Activated CD8-positive, alpha-beta memory T cell treated with anti-CD3 and anti-CD28 coated beads for 1 hour (primary cell): ENCODE measurements around the gene IRAK4.

Experiments used
- DNase-seq, 2 donors: peaks; one replicate each; pipeline ENCODE4 v3.0.0-alpha.2; 2020; ENCODE audit warnings: low read depth in 1 of 2; ENCODE audit errors: extremely low read depth in 1 of 2

IRAK4 gene

DNA sequence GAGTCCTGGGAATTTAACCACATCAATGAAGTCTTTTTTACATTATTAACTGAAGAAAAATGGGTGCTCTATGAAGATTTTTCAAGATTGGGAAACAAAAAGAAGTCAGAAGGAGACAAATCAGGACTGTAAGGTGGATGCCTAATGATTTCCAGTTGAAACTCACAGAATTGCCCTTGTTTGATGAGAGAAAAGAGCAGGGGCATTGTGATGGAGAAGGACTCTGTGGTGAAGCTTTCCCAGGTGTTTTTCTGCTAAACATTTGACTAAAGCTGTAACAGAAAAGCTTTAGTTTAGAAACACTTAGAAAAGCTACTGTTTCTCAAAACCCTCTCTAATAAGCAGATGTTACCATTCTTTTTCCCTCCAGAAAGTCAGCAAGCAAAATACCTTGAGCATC, 5.8 kb downstream of the IRAK4 start:
- DNase-seq = no peak

DNA sequence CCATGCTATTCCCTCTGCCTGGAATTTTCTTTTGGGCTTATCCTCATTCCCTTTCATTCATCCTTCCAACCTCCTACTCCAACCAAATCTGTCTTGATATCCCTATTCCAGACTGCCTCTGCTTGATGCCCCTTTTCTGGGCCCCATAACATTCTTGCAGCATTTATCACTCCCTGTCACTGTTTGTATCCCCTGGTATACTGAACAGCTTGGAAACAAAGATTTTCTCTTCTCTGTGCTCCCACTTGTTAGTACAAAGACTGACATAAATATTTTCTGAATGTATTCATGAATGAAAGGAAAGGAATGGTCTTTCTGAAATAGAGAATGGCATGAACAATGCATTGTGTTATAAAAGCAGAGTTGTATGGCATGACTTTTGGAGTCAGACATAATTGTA, 7.5 kb downstream of the IRAK4 start:
- DNase-seq = no peak

DNA sequence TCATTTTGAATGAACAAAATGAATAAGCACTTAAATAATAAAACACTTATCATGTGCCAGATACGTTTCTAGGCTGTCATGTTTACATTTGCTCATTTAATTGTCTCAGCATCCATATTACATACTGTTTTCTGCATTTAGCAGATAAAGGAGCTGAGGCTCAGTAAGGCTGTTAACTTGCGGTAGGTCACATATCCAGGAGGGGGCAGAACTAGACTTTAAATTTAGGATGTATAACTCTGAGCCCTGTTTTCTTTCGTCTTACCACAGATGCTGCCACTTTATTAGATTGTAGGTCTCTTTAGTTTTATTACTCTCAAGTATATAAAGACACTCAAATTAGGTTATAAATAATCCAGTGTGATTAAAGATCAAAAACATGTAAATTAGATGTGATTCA, 17.7 kb downstream of the IRAK4 start:
- DNase-seq = no peak

DNA sequence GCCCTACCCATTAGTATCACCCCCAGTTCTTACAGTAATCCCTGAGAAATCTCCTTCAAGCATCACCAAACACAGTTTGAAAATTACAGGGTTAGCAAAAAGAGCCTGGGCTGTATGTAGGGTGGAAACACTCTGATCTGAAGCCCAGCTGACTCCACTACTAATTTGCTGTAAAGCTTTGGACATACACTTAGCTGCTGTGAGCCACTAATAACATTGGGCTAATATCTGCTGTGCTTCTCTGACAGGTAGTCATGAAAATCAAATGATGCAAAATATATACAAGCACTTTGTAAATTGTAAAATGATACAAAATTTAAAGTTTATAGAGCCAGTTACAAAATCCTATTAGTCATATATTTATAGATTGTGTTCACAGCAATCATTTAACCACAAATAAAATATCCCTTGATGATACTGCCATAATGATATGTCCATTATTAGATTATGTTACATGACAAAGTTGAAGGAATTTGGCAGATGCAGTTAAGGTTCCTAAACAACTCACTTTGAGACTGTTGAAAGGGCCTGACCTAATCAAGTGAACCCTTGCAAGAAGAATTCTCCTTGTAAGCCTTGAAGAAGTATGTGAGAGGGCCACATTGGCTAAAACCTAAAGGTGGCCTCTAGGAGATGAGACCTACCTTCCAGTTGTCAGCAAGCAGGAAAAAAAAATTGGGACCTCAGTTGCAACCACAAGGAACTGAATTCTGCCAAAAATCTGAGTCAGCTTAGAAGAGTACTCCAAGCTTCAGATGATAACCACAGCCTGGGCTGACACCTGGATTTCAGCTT, 28.3 kb downstream of the IRAK4 start:
- DNase-seq = no peak

DNA sequence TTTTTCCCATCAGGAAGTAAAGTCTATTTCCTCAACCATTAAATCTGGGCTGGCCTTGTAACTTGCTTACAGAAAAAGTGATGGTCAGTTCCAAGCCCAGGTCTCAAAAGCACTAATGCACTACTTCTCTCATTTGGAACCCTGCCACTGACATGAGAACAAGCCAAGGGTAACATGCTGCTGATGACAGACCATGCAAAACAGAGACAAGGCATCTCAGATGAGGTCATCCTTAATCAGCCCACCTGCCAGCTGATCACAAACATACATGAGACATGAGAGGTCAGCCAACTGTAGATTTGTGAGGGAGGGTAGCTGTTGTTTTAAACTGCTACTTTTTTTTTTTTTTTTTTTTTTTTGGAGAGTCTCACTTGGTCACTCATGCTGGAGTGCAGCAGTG, 31.2 kb downstream of the IRAK4 start:
- DNase-seq = no peak

DNA sequence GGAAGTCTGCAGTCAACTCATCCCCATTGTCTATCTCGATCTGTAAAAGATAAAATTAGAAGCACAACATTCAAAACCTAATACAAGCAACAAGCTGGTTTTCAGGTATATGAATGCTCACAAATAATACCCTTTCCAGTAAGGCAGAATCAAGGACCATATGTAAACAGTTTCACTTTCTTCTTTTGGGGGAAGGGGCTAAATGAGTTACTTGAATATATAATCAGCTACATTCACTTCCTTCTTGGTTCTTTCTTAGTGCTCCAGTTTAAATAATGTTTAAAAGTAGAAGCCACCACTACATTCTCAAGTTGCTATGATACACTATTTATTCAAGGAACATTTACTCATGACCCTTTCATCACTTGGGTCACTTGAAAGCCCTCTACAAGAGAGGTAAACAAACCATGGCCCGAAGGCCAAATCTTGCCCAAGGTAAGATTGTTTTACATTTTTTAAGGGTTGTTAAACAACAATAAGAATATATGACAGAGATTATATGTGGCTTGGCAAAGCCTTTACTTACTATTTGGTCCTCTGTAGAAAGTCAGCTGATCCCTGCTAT, 37.0 kb downstream of the IRAK4 start:
- no peak for DNase-seq

DNA sequence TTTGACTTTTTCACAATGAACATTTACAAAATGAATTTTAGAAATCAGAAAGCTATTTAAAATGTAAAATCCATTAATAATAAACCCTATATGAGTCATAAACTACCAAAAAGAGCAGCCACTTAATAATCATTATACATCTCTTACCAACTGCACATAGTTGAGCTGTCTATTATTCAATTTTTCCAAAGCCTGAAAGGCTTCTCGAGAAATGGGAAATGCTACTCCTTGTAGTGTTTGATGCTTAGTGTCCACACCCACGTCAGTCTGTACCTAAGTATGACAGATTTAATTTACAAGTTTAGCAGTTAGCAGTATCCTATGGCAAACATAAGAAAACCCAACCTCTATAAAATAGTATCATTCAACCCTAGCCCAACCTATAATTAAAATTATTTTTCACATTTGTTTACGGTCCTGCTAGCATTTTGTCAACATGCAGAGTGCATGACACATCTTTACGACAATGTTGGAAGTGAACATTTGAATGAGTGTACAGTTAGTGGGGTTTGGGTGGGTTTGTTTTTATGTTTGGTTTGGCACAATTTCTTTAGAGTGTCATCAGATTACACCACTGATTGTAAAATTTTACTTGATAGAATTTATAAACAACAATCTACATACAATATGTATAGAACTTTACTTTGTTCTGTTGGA, 38.9 kb downstream of the IRAK4 start:
- no peak for DNase-seq

DNA sequence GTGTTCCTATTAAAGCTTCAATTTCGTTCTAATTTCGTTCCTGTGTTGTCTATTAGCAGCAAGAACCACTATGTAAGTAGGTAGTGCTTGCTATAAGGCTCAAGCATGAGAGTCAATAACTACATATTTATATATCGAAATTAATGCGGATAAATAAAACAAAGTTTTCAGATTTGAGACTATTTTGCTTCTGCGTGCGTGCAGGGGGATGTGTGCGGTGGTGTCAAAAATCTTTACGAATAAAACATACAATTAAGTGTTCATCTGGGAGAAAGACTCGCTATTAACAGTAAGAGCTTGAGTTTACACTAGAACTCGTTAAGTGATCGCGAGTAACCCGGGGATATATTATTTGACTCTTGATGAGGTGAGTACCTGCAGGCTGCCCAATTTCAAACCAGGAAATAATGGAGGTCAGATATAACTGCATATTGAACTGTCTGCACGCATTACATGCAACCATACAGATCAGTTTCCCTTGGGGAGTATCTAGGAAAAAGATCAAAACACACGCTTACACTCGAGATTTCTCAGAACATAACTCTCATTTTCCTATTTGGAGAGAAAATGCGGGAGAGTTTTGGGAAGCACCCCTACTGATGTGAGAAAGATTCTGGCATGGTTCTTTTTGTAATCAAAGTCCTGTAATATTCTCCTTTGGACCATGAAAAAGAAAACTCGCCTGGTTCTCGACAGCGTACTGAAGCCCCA, 46.6 kb downstream of the IRAK4 start:
- DNase-seq = no peak

DNA sequence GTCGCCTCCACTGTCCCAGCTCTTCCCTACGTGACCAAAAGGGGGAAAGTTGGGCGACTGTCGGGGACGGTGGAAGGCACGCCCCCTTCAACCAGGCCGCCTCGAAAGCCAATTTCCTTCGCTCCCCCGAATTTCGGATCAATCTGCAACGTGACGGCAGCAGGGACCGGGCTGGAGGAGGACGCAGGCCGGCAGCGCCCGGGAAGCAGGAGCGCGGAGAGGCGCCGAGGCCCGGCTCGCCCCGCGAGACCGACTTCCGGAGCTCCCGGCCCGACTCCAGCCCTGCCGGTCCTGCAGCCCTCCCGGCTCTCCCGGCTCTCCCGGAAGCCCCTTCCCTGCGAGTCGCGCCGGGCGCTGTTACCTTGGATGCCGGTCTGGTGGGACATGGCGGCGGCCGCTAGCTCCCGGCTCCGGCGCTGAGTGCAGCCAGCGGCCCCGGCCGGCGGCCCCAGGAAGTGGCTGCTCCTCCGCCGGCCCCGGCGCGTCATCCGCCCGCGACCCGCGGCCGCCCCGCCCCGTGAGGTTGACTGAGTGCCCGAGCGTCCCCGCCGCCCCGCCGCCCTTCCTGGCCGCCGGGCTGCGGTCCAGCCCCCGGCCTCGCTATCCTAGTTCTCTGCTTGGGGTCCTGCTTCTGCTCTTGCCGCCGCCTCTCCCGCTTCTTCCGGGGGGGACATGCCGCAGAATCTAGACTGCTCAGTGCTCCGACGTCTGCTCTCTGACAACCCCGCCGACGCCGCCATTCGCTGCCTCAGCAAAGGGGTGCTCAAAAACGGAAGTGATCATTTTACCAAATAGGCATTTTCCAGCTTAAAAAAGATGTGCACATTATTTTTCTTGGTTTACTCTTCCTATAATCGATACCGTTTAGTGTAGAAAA, 47.3 kb downstream of the IRAK4 start, which contains the start of gene TWF1:
Gene TWF1, minus strand, starts transcription at position 458 of the 877 bp plus-strand sequence. Its CDS starts 72 bp downstream, at position 386.
- DNase-seq = peak; percentile 42 to 81

DNA sequence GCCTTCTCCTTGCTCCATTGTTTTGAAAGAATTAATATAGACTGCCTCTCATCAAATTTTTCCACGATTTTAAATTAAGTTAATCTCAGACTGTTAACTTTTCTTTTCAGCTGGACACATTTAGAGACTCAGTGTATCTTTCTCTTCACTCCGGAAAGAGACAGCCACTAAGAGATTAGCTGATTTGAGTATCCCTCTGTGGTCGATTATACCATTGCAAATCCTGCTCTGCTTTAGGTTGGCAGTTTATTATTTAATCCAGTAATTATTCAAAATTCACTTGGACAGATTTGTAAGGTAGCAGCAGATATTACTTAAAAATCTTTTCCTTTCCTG, 48.0 kb downstream of the IRAK4 start:
- DNase-seq = no peak

DNA sequence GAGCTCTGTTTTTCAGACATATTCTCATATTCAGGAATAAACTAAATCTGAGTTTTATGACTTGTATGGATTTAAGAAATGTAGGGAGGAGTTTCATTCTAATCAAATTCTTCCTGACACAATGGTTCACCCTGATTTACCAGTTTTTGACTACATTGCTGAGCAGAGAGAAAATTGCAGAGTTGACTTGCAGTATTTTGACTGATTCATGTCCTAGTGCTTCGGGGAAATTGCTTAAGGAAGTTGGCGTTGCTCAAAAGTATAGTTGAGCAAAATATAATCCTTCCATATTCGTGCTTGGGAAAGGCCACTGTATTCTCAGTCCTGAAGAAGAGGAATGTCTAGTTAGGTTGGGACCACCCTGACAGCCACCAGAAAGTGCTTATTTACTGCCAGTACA, 48.6 kb downstream of the IRAK4 start:
- no peak for DNase-seq

DNA sequence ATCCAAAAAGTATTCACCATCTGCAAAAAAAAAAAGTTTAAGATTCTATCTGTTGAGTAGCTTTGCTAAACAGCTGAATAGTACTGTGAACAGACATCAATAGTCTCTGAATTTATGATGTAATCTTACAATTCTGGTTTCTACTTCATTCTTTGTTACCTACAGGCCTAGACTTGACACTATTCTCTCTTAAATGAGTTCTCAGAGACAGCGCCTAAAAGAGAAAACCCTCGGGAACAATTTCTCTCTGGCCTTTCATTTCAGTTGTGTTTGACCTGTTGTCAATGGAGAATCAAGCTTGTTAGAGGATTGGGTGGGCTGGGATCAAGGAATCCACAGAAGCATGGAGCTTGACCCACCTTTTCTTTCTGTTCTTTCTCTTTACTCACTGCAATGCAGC, 53.3 kb downstream of the IRAK4 start:
- no peak for DNase-seq

DNA sequence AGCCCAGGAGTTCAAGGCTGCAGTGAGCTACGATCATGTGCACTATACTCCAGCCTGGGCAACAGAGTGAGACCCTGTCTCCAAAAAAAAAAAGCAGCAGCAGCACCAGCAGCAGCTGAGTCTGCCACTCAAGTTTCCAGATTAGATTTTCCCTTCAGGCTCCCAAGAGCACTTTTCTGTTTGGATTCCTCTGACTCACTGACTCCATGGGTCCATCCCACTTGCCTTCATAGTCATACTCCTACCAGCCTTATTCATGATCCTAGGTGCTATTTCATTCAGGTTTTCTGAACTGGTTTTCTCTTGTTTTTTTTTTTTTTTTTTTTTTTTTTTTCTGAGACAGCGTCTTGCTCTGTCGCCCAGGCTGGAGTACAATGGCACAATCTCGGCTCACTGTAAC, 54.2 kb downstream of the IRAK4 start:
- no peak for DNase-seq

DNA sequence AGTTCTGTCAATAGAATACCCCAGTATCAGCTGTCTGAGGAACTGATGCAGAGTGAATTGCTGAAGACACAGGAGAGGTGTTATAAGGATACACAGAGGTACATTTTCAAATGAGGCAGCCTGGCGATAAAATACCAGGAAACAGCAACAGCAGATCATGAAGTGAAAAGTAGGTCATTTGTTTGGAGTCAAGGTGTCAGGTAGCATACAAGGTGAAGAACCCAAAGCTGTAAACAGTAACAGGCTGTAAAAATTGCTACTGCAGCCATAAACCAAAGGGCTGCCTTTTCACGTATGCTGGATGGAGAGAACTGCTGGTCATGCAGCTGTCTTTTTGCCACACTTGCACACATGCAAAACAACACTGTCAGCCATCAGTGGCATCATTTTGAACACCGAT, 56.7 kb downstream of the IRAK4 start:
- no peak for DNase-seq

DNA sequence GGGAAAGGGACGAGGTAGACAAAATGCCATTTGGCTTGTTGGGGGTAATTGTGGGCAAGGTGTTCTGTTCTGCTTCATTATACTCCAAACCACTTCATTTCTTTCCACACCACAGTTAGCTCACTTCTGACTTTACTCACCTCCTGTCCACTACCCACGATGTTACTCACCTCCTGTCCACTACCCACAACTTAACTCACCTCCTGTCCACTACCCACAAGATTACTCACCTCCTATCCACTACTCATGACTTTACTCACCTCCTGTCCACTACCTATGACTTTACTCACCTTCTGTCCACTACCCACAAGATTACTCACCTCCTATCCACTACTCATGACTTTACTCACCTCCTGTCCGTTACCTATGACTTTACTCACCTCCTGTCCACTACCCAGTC, 57.4 kb downstream of the IRAK4 start:
- no peak for DNase-seq

DNA sequence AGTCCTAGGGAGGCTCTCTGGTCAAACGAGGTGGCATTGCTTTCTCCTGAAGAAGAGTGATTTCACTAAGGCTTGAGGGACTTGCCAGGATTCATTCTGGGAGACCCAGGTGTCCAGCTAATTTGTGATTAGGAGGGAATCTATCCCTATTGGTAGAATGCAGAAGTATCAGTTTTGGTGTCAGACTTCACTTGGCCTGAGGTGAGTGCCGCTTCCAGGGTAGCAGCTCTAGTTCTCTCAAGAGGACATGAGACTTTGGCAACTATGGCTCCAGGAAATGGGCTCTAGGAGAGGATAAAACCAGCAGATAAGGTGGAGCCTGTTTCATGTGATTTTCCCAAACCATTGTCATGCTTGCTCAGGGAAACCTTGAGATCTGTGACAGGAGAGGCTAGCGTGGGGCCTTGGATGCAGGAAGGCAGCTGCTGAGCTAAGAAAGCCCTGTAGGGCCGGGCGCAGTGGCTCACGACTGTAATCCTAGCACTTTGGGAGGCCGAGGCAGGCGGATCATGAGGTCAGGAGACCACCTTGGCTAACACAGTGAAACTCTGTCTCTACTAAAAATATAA, 65.5 kb downstream of the IRAK4 start:
- no peak for DNase-seq

DNA sequence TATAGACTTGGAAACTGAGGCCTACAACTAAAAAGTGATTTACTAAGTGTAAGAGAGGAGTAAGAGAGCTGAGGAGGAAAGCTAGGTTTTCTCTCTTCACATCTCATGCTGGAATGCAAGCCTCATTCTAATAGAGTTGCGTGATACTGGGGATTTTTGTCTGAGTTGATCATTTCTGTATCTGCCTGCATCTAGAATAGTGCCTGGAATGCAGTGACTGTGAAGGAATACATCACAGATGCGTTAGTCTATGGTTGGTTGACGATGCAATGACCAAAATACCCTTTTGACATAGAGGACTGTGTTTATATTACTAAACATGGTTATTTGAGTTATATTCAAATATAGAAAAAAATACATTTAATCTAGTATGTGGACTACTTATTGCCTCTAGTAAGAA, 67.9 kb downstream of the IRAK4 start:
- no peak for DNase-seq

DNA sequence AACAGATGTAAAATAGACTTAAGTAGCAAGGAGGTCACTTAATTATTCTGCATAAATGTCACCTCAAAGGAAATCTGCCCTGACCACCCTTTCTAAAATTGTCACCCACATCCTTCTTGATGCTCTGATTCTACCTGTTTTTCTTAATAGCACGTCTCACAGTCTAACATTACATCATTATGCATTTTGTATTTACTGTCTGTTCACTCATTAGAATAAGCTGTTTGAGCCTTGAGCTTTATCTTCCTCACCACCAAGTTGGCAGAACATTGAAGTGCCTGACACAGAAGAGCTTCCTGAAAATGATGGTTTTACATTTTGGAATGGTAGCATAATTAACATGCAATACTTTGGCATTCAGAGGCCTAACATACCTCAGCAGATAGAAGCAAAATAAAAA, 68.3 kb downstream of the IRAK4 start:
- no peak for DNase-seq

DNA sequence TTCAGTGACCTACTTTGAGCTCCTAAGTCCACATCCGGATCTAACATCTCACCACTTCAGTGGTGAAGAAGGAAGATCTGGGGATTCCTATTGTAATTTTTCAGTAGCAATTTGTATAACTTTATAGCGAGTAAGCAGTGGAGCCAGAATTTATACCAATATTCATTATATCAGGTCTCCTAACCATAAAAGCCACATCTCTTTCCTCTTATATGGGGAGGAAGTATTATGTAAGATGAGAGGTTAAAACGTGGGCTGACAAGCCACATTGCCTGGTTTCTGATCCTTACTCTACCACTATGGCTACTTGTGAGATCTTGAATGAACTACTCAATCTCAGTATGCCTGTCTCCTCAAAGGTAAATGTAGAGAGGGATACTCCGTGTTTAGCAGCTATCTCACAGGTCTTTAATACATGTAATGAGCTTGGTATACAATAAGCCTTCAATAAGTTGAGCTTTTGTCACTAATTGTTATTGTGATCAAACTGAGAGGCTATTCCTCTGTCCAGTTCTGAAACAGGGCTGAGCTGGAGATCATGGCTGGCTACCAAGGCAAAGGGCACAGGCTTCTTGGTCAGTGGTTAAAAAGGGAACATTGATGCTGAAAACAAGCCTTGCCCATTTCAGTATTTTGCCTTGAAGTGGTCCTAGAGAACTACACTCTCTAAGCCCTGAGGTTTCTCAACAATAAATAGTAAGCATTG, 73.9 kb downstream of the IRAK4 start:
- no peak for DNase-seq

DNA sequence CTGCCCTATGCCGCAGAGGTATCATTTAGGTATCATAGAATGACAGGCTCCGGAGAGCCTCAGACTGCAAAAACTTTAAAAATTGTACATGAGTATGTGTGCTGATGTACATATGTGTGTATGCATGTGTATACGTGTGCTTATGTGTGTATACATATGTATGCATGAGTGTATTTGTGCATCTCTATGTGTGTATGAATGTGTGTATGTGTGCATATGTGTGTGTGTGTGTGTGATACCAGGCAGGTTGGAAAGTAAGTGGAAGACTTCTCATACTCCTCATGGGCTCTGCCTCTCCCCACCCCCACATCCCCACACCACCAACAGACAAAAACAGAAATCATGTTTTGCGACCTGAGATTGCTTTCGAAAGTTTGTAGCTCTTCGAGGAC, 76.5 kb downstream of the IRAK4 start:
- DNase-seq = no peak
